Inflammatory macrophage treated with lipopolysaccharide for 1 hour (primary cell): Measurements from ENCODE around the gene ARHGAP20.
"Not testable (repeated sequence)": the region's sequence is repeated elsewhere in the genome, so short reads cannot be mapped to it uniquely, and the experiment has no call there.

Source experiments
- DNase-seq, 2 donors: peaks; one replicate each; pipeline ENCODE4 v3.0.0-alpha.2; 2020 to 2022

ARHGAP20 gene

DNA sequence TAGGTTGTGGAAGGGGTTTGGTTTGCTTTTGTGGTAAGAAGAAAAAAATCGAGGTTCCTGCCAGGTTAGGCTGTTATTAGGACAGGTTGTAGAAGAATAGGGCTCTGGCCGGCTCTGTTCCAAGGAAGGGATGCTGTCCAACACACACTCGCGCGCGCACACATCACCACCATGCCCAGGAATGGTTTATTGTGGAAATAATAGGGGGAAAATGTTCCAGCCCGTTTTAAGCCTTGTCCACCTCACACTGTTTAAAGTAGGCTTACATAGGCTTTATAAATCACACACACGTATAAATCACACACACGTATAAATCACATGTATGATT, 1.2 kb upstream of the ARHGAP20 start:
- no peak for DNase-seq

DNA sequence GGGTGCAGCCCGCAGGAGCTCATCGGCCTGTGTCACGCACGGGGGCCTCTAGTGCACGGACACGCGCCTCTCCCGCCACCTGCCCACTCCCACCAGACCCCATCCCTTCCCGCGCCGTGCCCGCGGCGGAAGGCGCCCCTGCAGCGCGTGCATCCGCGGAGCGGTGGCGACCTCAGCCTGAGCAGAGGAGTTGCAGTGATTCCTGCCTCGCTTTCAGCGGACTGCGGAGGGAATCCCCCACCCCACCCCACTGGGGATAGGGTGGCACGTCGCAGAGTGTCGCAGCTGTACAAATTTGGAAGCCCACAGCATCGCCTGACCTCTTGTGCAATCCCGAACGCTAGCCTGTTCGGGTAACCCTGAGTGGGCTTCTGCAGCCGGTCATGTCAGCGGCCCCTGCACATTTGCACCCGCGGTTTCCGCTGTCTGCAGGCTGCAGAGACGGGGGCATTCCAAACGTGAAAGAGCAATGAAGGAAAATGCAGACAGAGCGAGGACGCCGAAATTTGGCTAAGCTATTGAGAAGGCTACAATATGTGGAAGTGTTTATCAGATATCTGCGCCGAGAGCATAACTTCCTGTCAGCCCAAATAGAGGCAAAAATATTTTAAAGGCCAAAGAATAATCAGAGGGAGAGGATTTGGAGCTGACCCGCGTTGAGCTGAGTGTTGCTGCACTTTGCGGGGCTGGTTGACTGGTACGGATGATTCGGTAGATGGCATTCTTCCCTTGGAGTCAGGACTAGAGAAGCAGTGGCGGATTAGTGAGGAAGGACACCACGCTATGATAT, 617 bp upstream of the ARHGAP20 start:
- DNase-seq = peak; percentile 16 to 48

DNA sequence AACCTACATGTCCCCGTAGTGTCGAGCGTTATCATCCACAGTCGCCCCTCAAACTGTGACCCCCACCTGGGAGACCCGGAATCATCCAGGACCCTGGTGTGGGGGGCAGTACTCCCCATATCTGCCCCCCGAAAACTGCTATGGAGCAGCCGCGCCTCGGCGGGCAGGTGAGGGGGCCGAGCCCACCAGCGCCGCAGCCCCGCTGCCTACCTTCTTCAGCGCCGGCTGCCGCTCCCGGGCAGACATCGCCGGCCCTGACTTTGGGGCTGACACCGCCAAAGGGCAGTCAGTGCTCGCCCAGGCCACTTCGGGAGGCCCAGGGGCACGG, 825 bp downstream of the ARHGAP20 start:
- DNase-seq = no peak

DNA sequence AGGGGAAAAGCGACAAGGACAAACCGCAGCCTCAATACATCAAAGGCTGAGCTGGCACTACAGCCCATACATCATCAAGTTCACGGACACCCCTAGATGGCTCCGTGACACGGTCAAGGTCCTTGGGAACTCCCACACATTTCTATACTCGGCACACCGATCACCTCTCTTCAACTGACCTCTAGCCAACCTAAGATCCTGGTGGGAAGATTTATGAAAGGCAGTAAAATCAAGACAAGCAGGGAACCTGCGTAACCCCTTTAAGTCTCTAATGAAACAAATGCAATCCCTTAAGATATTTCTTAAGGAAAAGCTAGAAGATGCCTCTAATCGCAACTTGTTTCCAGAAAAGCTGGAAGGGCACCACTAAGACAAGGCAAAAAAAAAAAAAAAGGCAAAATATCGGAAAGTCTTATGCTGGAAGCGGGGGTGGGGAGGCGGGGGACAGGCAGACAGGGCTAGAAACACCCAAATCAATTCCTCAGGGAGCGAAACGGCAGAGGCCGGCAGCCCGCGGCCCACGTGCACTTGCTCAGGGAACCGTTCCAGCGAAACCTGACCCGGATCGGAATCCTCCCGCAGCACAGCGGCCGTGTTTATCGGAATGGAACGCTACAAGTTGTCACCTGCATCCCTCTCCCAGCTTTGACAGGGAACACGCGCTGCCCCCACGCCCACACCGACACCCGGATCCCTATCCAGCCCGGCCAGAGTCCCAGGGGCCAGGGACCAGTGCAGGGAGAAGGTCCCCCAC, 1.4 kb downstream of the ARHGAP20 start:
- DNase-seq = no peak

DNA sequence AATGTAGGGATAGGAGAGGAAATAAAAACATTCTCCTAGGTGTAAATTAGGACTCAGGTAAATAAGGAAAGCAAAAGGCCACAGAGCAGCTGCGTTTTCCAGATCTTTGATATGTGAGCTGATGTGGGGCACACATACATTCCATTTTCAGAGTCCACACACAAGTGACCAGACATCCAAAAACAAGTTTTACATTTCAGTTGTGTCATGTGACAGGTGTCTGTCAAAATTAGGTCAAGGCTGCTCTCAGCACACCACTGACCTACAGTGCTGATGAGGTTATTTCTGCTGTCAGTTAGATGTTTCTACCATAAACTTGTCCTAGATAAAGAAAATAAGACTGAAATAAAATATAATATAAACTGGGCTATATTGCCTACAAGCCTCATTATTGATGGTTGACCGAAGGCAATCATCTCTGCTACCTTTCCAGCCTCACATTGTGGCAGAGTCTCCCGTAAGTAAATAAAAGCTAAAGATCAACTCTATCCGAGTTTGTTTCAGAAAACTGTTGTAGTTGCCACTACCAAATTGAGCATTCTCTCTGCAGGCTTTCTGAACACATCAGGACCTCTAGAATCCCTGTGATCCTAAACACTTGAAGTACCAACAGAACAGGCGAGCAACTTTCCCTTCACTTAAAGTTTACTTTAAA, 7.9 kb downstream of the ARHGAP20 start:
- DNase-seq = no peak

DNA sequence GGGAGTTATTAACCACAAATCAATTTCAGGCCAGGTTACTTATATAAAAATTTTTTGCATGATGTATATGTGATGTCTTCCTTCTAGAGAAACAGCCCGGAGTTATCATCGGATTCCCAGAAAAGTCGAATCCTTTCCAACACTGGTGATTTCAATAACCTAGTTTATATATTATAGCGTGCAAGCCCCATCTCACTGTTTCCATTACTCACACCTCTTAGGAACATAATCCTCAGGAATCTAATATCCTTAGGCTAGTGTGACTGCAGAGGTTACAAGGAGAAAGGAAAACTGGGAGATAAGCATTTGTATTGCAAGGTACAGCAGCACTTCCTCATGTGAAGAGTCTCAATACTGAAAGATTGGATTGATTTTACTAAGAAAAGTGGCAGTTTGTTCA, 20.3 kb downstream of the ARHGAP20 start:
- no peak for DNase-seq

DNA sequence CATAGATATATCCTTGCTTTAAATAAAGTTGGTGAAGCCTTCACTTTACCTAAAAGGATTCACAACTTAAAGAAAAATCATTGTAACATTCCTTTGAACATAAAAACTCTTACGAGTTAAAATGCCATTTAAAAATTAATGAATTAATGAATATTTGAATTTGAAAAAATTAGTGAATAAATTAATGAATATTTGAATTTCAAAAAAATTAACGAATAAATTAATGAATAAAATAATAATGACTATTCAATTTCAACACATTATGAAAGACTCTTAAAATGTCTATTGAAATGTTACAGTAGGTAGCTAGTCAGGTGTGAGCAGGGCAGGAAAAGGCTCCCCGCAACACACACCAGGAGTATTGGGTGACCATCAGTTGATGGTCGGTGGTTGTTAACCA, 22.9 kb downstream of the ARHGAP20 start:
- DNase-seq = no peak

DNA sequence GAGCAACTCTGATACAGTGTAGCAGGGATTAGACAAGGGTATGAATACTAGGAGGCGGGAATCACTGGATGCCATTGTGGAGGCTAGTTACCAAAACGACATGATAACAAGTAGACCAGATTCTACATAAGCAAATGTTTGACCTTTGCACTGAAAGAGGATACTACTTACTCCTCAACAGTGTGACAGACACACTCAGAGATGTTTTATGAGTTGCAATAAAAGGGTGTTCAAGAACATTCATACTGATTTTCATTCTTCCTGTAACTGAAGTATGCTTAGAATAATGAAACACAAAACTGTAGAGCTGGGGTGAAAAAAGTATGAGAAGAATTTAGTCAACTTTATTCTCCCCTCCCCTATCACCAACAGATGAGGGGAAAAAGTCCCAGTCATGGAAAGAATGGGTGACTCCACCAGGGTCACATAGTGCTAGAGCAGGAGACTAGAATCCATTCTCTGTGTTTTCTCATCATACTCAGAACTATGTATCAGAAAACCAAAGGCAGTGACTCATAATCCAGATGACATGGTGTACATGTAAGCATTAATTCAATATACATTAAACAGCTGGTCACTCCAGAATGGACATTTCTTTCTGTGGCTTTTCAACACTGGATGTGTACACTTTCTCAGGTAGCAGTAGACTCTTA, 32.8 kb downstream of the ARHGAP20 start:
- DNase-seq = no peak

DNA sequence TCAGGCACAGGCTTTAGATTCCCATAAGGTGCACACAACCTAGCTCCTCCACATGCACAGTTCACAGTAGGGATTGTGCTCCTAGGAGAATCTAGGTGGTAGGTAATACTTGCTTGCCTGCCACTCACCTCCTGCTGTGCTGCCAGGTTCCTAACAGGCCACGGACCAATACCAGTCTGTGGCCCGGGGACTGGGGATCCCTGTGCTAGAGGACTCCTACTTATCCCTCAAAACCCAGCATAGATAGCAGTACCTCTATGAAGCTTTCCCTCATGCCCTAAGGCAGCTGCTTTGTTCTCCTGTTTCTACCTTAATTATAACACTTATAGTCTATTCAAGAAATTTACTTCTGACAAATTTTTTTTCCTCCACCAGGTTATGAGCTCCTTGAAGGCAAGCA, 36.7 kb downstream of the ARHGAP20 start:
- no peak for DNase-seq

DNA sequence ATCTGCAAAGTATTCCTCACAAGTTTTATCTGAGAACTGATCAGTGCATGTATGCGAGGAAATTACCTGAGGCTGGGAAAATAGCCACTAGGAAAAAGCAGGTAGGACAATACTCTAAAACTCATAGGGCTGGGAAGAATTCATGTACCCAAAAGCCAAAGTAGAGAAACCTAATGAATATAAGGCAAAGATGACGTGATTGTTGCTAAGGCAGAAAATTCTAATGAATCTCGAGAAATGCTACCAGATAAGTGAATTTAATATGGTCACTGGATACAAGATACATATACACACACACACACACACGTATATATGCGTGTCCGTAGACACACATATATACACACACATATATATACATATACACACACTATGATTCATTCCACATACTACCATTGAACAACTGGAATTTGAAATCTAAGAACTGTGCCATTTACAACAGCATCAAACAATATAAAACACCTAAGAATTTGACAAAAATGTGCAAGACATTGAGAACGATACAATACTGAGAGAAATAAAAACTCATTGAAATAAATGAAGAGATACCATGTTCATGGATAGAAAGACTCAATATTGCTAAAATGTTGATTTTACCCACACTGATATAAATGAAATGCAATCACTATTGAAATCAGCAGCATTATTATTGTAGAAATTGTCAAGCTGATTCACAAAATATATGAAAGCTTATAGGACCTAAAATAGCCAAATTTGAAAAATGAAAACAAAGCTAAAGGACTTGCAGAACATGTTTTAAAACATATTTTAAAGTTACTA, 46.4 kb downstream of the ARHGAP20 start:
- DNase-seq = no peak

DNA sequence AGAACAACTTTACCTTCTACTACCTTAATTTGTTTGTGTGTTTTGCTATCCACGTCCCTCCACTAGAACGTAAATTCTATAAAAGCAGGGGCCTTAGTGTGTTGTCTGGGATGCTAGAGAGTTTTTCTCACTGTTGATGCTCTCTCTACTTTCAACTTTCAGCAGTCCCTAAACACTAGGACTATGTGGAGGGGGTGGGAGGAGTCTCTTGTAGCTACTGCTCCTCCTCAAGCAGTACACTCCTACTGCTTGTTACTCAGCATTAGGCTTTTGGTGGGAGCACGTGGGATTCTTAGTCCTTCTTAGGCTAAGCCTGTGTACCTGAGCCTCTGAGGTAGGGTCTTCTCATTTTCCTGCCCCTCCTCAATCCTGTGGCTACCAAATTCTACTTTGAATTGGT, 56.3 kb downstream of the ARHGAP20 start:
- no peak for DNase-seq

DNA sequence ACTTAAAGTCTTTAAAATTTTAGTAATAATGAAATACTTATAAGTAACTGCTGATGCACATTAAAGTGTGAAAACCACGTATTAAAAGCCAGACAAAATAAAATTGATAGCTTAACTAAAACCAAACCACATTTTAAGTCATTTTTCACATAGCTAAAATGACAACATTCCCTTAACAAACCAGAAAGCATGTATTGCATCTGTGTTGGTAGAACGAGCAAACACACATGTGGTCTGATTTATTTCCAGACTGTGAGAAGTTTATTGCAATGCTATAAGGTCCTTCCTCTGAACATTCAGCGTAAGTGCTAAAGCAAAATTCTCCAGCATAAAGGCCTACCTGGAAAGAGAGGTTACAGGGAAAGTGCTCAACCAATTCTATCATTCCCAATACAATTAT, 57.8 kb downstream of the ARHGAP20 start:
- no peak for DNase-seq

DNA sequence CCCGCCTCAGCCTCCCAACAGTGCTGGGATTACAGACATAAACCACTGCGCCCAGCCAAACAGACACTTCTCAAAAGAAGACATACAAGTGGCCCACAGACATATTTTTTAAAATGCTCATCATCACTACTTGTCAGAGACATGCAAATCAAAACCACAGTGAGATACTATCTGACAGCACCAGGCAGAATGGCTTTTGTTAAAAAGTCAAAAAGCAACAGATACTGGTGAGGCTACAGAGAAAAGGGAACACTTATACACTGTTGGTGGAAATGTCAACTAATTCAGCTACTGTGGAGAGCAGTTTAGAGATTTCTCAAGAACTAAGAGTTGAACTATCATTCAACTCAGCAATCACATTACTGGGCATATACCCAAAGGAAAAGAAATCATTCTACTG, 67.0 kb downstream of the ARHGAP20 start:
- DNase-seq = no peak

DNA sequence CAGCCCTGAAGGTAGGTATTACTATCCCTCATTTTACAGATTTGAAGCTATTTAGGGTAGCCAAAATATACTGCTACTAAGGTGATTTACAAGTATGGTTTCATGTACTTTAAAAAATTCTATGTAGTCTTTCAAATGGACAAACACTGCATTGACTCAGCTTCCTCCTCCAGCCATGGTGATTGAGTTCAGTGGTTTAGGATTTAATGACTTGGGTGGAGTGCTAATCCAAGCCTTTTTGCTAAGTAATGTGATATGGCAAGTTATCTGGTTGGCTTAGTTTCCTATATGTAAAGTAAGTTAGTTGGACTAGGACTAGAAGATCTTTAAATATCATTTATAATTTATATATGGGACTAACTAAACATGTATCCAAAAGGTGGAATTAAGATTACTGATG, 77.9 kb downstream of the ARHGAP20 start:
- DNase-seq = no peak

DNA sequence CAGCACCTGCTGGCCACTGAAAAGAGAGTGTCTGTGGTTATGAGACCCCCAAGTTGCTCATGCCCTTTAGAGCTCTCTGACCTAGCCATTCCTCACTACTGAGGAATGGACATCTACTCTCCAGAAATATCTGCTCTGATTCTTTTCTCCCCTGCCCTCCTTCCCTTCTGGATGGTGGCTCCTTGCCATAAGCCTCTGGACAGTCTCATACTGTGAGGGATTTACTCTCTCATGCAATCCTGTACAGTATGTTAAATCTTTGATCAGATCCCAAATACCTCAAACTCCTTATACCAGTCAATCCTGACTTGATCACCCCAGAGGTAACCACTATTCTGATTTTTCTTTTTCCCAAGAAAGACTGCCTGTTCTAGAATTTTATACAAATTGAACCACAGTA, 80.7 kb downstream of the ARHGAP20 start:
- no peak for DNase-seq

DNA sequence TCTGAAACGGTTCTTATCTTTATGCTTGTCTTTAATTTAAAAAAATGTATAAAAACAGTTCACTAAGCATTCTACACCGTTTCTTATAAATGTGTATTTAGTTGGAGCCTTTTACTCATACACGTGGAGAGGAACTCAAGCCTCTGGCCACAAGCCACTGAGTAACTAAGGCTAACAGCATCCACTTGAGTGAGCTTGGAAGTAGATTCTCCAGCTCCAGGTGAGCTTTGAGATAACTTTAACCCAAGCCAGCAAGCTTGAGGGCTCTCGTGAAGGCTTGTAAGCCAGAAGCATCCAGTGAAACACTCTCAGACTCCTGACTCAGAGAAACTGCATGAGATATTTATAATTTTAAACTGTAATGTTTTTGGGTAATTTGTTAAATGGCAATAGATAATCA, 82.6 kb downstream of the ARHGAP20 start:
- DNase-seq = no peak

DNA sequence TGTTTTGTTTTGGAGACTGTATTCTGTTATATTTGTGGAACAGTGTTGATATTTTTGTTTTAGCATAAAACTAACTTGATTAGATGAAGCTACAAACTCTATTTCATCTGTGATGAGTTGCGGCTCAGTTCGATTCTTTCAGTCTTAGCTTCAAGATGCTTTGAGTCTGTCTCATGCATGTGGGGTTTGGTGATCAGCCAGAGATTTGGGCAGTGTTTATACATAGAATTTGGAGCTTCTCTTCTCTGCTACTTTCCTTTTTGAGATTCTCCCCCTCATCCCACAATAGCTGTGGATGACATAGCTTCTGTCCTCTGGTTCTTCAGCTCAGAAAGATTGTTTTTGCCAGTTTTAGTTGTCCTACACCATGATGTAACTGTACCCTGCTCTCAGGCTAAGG, 90.4 kb downstream of the ARHGAP20 start:
- no peak for DNase-seq

DNA sequence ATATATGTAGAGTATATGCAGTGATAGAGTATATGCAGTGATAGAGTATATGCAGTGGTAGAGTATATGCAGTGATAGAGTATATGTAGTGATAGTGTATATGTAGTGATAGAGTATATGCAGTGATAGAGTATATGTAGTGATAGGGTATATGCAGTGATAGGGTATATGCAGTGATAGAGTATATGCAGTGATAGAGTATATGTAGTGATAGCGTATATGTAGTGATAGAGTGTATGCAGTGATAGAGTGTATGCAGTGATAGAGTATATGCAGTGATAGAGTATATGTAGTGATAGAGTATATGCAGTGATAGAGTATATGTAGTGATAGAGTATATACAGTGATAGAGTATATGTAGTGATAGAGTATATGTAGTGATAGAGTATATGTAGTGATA, 92.9 kb downstream of the ARHGAP20 start:
- DNase-seq = not testable (repeated sequence)

DNA sequence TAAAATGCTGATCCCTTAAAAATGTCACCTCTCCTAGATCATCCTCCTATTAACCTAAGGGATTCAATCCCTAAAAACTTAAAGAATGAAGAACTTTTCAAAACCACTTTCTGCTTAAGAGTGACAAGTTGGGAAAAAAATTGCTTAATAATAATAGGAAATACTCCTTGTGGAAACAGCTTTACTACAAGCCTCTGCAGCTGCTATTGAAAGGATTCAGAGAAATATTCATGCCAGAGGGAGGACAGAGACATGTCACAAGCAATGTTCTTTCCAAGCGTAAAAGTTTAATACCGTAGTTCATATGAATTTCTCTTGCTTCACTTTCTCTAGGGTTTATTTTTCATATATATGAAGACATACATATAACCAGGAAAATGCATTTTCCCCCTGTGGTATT, 98.2 kb downstream of the ARHGAP20 start:
- no peak for DNase-seq

DNA sequence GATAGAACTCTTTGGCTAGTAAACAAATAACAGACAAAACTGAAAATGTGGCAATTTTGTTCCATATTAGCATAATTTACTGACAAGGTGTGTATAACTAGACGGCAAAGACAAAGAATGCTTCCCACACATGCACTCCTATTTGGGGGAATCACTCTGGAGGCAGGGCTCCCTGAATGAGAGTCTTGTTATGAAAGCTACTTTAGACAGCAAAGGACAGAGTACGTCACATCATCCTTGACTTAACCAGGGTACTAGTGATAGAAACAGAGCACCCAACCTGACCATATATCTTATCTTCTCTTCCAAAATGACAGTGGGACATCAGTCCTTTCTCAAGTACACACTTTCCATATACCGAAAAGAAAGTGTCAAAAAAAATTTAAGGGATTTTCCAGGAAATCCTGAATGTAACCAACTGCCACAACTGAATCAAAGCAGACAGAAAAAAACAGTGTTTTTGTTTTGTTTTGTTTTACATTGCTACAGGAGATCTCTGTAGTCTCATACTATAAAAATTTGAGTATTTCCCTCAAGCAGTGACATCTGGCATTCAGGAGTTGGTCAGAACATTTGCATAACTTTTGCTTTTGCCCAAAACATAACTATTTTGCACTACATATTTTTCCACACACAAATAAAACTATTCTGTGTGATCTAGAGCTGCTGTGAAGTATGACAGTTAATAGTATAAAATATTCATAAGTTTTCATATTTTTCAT, 98.9 kb downstream of the ARHGAP20 start:
- no peak for DNase-seq

DNA sequence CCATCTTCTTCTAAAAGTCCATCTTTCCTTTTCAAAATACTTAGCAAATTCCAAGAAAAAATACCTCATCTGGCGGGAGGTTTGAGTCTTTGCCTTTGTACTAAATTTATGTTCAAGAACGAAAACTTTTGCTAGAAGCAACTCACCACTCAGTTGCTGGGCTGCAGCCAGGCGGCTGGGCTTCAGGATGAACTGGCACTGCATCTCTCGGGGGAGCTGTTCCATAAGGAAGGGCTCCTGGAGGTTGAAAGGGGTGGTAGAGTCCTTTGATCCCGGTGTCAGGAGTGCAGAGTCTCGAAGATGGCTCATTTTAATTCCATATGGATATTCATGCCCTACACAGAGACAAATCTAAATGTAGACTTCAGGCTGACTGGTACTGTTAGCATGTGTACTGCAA, 105.8 kb downstream of the ARHGAP20 start:
- no peak for DNase-seq

DNA sequence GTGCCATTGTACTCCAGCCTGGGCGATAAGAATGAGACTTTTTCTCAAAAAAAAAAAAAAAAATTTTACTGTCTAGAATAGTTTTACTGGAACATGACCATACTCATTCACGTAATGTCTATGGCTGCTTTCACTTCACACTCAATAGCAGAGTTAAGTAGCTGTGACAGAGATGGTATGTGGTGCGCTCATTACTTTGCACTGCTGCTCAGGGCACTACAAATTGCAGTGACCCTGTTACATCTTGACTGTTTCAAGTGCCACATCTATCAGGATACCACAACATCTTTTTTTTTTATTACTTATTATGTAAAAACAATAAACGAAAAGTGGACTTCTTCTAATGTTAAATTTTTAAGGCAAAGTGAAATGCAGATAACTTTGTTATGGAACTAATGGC, 110.3 kb downstream of the ARHGAP20 start:
- no peak for DNase-seq
